Left ventricle myocardium inferior (tissue), 1 donor: ENCODE data around the gene PCK1. TPM values are rescaled to one million over a fixed set of nuclear protein-coding genes. Genes with fewer than 3 reads are reported as not detected.

ENCODE experiments used
- DNase-seq: peaks from one replicate; pipeline ENCODE4 v3.0.0-alpha.2; 2020
- H3K27ac ChIP-seq: fragments of 200-600 bp; replicated peaks from 2 replicates; pipeline ENCODE4 v1.8.0; 2021
- H3K27me3 ChIP-seq: fragments of 200-600 bp; 2 replicates; pipeline ENCODE4 v1.8.0; 2021; ENCODE audit warnings: low read depth
- H3K36me3 ChIP-seq: fragments of 200-600 bp; 2 replicates; pipeline ENCODE4 v1.8.0; 2021
- H3K4me1 ChIP-seq: fragments of 200-600 bp; 2 replicates; pipeline ENCODE4 v1.8.0; 2021
- H3K4me3 ChIP-seq: fragments of 200-600 bp; 2 replicates; pipeline ENCODE4 v1.8.0; 2021; ENCODE audit warnings: mild to moderate bottlenecking, moderate library complexity
- H3K9me3 ChIP-seq: fragments of 200-600 bp; replicated peaks from 2 replicates; pipeline ENCODE4 v1.8.0; 2021
- CTCF ChIP-seq: fragments of 200-600 bp; IDR thresholded peaks from 2 replicates; pipeline ENCODE4 v1.8.0; 2021; ENCODE audit warnings: antibody characterized with exemption, mild to moderate bottlenecking, borderline replicate concordance
- intact Hi-C: fragments of 100-400 bp; cut with micrococcal nuclease; formaldehyde crosslinking; loops from one replicate; pipeline ENCODE4 v1.11.0; 2022
- total RNA-seq: library from RNA; stranded (reverse); fragmentation: NEBNext Ultra II Directional; extraction: Animal tissue kit (Norgen Biotek cat#: 25700); gene quantifications from one replicate; pipeline ENCODE4 v1.2.1, GENCODE V29; 2021
- donor health status: DM: no; HTN: yes; CAD: no; lungs with severe emphysema.

Gene PCK1
- total RNA-seq, 1 donor from 2014 or later = 0.25 TPM

GRCh38 chr20:57530327-57530981 lies 30.5 kb upstream of the PCK1 start:
- Histone ChIP-seq H3K27me3 (peaks cover 32% of the 10 kb centered on the region), H3K4me3 (no peak overlapping the region), H3K27ac (no peak overlapping the region), H3K4me1 (no peaks in the 10 kb centered on the region), H3K36me3 (no peaks in the 10 kb centered on the region), H3K9me3 (peaks cover 3% of the 10 kb centered on the region)
- intact Hi-C loops = no loop called here
- no peak for TF ChIP-seq CTCF
- DNase-seq = no peak

- no peaks in the 10 kb centered on the region for H3K36me3 ChIP-seq
- TF ChIP-seq CTCF = no peak
- intact Hi-C loops = no loop called here
Observed at GRCh38 chr20:57532104-57532503, 28.8 kb upstream of the PCK1 start.

GRCh38 chr20:57535297-57535696 lies 25.6 kb upstream of the PCK1 start:
- Histone ChIP-seq H3K27ac (no peak overlapping the region), H3K4me3 (no peak overlapping the region), H3K27me3 (peaks cover 58% of the 10 kb centered on the region), H3K36me3 (no peaks in the 10 kb centered on the region), H3K9me3 (peaks cover 31% of the 10 kb centered on the region), H3K4me1 (no peaks in the 10 kb centered on the region)
- no peak for TF ChIP-seq CTCF
- DNase-seq = no peak
- intact Hi-C loops = no loop called here

More at GRCh38 chr20:57532104-57532503, 28.8 kb upstream of the PCK1 start:
- Histone ChIP-seq H3K4me1 (no peaks in the 10 kb centered on the region), H3K27ac (no peak overlapping the region), H3K9me3 (peaks cover 19% of the 10 kb centered on the region), H3K27me3 (peaks cover 39% of the 10 kb centered on the region), H3K4me3 (no peak overlapping the region)
- no peak for DNase-seq

- H3K36me3 ChIP-seq = no peaks in the 10 kb centered on the region
- H3K4me3 ChIP-seq = no peak overlapping the region
- no peak overlapping the region for H3K27ac ChIP-seq
- intact Hi-C loops = no loop called here
- DNase-seq = no peak
- TF ChIP-seq CTCF = no peak
- peaks cover 31% of the 10 kb centered on the region for H3K9me3 ChIP-seq
- no peaks in the 10 kb centered on the region for H3K4me1 ChIP-seq
- H3K27me3 ChIP-seq = peaks cover 64% of the 10 kb centered on the region
Observed at GRCh38 chr20:57536120-57536708, 24.7 kb upstream of the PCK1 start.

DNA sequence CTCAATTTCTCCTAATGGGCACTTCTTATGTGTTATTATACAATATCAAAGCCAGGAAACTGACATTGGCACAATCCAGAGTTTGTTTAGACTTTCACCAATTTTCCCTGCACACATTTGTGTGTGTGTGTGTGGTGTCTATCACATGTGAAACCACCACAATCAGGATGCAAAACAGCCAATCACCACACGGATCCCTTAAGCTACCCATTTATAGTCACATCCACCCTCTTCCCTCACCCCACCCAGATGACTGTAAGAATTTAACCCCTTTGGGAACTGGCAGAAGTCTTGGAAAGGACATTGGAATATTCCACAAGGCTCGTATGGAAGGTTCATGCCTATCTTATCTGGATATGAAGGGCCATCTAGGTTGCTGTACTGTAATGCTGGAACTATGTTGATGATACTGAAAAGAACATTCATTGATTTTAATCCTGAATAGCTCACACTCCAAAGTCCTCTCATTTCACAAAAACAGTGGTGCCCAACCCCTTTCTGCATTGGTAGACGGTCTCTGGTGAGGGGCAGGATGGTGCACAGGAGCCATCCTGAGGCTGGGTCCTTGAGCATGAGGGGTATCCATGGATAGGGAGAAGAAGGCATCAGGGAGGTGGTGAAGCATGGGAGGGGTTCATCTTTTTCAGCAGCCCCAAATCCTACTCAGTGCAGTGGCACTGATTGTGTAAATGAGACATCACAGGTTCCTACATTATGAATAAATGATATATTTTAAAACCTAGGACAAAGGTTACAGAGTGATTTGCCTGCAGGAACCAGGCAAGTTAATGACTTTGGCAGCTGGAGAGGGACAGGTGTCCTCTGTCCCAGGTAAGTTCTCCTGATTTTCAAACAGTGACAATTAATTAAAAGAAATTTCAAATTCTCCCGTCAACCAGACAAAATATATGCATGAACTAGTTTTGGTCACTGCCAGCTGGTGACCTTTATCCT lies 23.9 kb upstream of the PCK1 start:
- Histone ChIP-seq H3K27me3 (peaks cover 64% of the 10 kb centered on the region), H3K4me1 (no peaks in the 10 kb centered on the region), H3K9me3 (peaks cover 31% of the 10 kb centered on the region), H3K27ac (no peak overlapping the region), H3K36me3 (no peaks in the 10 kb centered on the region), H3K4me3 (no peak overlapping the region)
- intact Hi-C loops = no loop called here
- no peak for TF ChIP-seq CTCF
- DNase-seq = no peak
